Skeletal muscle tissue (tissue), 1 donor: Measurements from ENCODE around the gene PHF11. TPM values are rescaled to one million over a fixed set of nuclear protein-coding genes. Genes with fewer than 3 reads are reported as not detected.

Experiments used
- total RNA-seq: library from RNA; depleted of rRNA; stranded (reverse); fragments of >200 nt; gene quantifications from one replicate; pipeline ENCODE4 v1.2.3, GENCODE V29; 2014

The PHF11 gene
- total RNA-seq, 1 donor from 2014 or later, result 9.9 TPM

Other genes with a start within 250 kb of the PHF11 start
- 5.7 TPM for gene CDADC1, start 248.0 kb upstream of the PHF11 start, total RNA-seq
- gene CAB39L, start 51.9 kb upstream of the PHF11 start, total RNA-seq, result 6.8 TPM
- 6.8 TPM for gene SETDB2, start 51.7 kb upstream of the PHF11 start, total RNA-seq
- 9.4 TPM for gene RCBTB1, start 89.6 kb downstream of the PHF11 start, total RNA-seq
- under 0.01 TPM for gene ARL11, start 132.6 kb downstream of the PHF11 start, total RNA-seq
- gene EBPL, start 195.5 kb downstream of the PHF11 start, total RNA-seq, result 31.3 TPM